ENCODE measurements around the gene HIPK3.
A peak's percentile ranks its signal among the peaks of the same experiment; 100 is the strongest.

- TF ChIP-seq POLR2AphosphoS5 (IDR thresholded peaks at IDR 0.05), result peak; percentile 74 to 92 (median 85)
- TF ChIP-seq POLR2A (IDR thresholded peaks at IDR 0.05), result peak; percentile 31 to 58
- TF ChIP-seq CTCF (IDR thresholded peaks at IDR 0.05), result peak; percentile 28 to 57 (median 44)
- peak in 1 of 4 donors; percentile 56 for TF ChIP-seq EP300 (IDR thresholded peaks at IDR 0.05)
Observed at GRCh38 chr11:33257897-33258630, 883 bp downstream of the HIPK3 start.

Measured in sigmoid colon (tissue), 4 donors.